Esophagus muscularis mucosa (tissue), 4 donors: ENCODE measurements around the gene EGR2.

Experiments
- CTCF ChIP-seq, 3 experiments: fragments of 200-600 bp in 2 of 3; fragments of 450-650 bp in 1 of 3; sonication (generic) in 2 of 3; IDR thresholded peaks; one replicate each; pipeline ENCODE4 v1.5.1; 2017 to 2019; ENCODE audit warnings: antibody characterized with exemption in 3 of 3, mild to moderate bottlenecking in 2 of 3, moderate library complexity in 1 of 3
- EP300 ChIP-seq: sonication (generic); formaldehyde crosslinking; IDR thresholded peaks from one replicate; pipeline ENCODE4 v1.6.1; 2017; ENCODE audit warnings: antibody characterized with exemption
- POLR2A ChIP-seq: fragments of 450-650 bp; IDR thresholded peaks from one replicate; pipeline ENCODE4 v1.6.1; 2017; ENCODE audit warnings: antibody characterized with exemption, moderate library complexity, mild to moderate bottlenecking, low read depth
- POLR2AphosphoS5 ChIP-seq, 2 donors: sonication (generic); formaldehyde crosslinking; IDR thresholded peaks; one replicate each; pipeline ENCODE4 v1.6.1; 2017; ENCODE audit warnings: antibody characterized with exemption in 2 of 2

DNA sequence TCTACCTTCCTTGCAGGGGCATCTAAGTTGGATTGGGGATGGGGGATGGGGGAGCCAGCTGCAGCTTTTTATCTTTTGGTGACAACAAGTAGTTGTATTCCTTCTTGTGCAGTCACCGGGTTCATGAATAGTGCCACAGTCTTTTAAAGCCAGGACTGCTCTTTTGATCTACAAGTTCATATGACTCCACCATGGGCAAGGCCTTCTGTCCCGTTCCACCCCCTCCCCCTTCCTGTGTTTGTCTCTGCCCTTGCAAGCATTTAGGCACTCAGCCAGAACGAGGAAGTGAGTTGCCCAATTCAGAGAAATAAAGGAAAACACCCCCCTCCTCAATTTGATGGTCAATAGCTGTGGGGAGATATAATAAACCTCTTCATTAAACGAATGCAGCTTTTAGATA, 44.8 kb upstream of the EGR2 start:
- no peak for TF ChIP-seq CTCF (IDR thresholded peaks at IDR 0.05)
- no peak for TF ChIP-seq POLR2AphosphoS5 (IDR thresholded peaks at IDR 0.05)
- no peak for TF ChIP-seq POLR2A
- TF ChIP-seq EP300 = no peak
